GM23338 (cell line): ENCODE data around the gene COPB2.

Source experiments
- EZH2 ChIP-seq: fragments of 200-600 bp; sonication (generic); IDR thresholded peaks from one replicate; pipeline ENCODE4 v1.8.0; 2017; ENCODE audit warnings: antibody characterized with exemption, mild to moderate bottlenecking, low read depth; ENCODE audit not compliant: unreplicated experiment
- EZH2phosphoT487 ChIP-seq: fragments of 200-600 bp; sonication (generic); IDR thresholded peaks from one replicate; pipeline ENCODE4 v1.8.1; 2018; ENCODE audit warnings: antibody characterized with exemption; ENCODE audit not compliant: unreplicated experiment
- POLR2AphosphoS5 ChIP-seq: IDR thresholded peaks from 2 replicates; pipeline ENCODE4 v1.6.1; 2016; ENCODE audit warnings: antibody characterized with exemption, low read depth
- ZNF331 ChIP-seq: fragments of 250-450 bp; sonication (Bioruptor Pico); IDR thresholded peaks from 2 replicates; pipeline ENCODE4 v1.5.0; 2020; ENCODE audit warnings: low read depth, mild to moderate bottlenecking, moderate library complexity
- TF ChIP-seq, protein P1 (sequence below), 2 experiments: fragments of 200-600 bp in 1 of 2; sonication (generic) in 1 of 2; conservative IDR thresholded peaks; 2 replicates each; pipeline versions ENCODE4 v1.5.1 to v1.6.1; 2016 to 2017; ENCODE audit warnings: antibody characterized with exemption in 2 of 2, low read depth in 2 of 2, mild to moderate bottlenecking in 2 of 2, moderate library complexity in 1 of 2

DNA sequence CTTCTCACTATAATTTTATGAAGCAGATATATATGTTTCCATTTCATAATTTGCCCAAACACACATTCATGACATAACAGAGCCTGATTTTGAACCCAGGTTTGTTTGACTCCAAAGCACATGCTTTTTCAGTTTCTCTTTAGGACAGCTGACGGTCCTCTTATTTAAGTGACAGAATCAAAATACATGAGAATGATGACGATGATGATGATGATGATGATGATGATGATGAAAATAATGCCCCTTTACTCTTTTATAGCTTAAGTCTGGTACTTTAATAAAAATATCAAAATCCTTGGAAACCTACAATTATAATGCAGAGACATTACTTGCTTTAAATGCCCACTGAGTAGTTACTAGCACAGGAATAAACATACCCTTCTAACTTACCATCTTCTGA lies 15.3 kb downstream of the COPB2 start:
- TF ChIP-seq, protein P1, sequence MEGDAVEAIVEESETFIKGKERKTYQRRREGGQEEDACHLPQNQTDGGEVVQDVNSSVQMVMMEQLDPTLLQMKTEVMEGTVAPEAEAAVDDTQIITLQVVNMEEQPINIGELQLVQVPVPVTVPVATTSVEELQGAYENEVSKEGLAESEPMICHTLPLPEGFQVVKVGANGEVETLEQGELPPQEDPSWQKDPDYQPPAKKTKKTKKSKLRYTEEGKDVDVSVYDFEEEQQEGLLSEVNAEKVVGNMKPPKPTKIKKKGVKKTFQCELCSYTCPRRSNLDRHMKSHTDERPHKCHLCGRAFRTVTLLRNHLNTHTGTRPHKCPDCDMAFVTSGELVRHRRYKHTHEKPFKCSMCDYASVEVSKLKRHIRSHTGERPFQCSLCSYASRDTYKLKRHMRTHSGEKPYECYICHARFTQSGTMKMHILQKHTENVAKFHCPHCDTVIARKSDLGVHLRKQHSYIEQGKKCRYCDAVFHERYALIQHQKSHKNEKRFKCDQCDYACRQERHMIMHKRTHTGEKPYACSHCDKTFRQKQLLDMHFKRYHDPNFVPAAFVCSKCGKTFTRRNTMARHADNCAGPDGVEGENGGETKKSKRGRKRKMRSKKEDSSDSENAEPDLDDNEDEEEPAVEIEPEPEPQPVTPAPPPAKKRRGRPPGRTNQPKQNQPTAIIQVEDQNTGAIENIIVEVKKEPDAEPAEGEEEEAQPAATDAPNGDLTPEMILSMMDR (conservative IDR thresholded peaks at IDR 0.05; ENCODE audit: low read depth in 2 of 2), result no peak
- no peak for TF ChIP-seq POLR2AphosphoS5
- TF ChIP-seq ZNF331 (CRISPR knock-in tag), result no peak
- TF ChIP-seq EZH2, result no peak
- no peak for TF ChIP-seq EZH2phosphoT487
